OCI-LY1 (cell line): ENCODE measurements around the gene TBP.

Experiments
- CTCF ChIP-seq: fragments of 200-600 bp; sonication (generic), shearing (Covaris generic); IDR thresholded peaks from 2 replicates; pipeline ENCODE4 v1.5.1; 2017; ENCODE audit warnings: mild to moderate bottlenecking, antibody characterized with exemption, low read length, moderate library complexity, mixed read lengths
- EZH2 ChIP-seq: fragments of 200-600 bp; sonication (generic), shearing (Covaris generic); IDR thresholded peaks from 2 replicates; pipeline ENCODE4 v1.8.0; 2017; ENCODE audit warnings: borderline replicate concordance, mixed run types, mild to moderate bottlenecking, antibody characterized with exemption, low read length, moderate library complexity, mixed read lengths

- TF ChIP-seq CTCF, result no peak
- TF ChIP-seq EZH2, result no peak
These were observed 31.5 kb upstream of the TBP start for GRCh38 chr6:170522565-170523183.
